Measurements from ENCODE around the gene KLHL29.

Gene KLHL29

GRCh38 chr2:23452372-23452771 lies 67.4 kb downstream of the KLHL29 start:
- DNase-seq (ENCODE audit: low spot score) = no peak

- no peak for DNase-seq (ENCODE audit: low spot score)
These were observed 68.0 kb downstream of the KLHL29 start for GRCh38 chr2:23452853-23453420.

- no peak for DNase-seq (ENCODE audit: low spot score)
These were observed 68.5 kb downstream of the KLHL29 start for GRCh38 chr2:23453432-23453831.

- DNase-seq (ENCODE audit: low spot score) = no peak
These were observed 69.0 kb downstream of the KLHL29 start for GRCh38 chr2:23453836-23454460.

GRCh38 chr2:23454501-23455120 lies 69.6 kb downstream of the KLHL29 start:
- no peak for DNase-seq (ENCODE audit: low spot score)

GRCh38 chr2:23456396-23456795 lies 71.4 kb downstream of the KLHL29 start:
- no peak for DNase-seq (ENCODE audit: low spot score)

GRCh38 chr2:23456881-23457760 lies 72.1 kb downstream of the KLHL29 start:
- peak; percentile 30 for DNase-seq (ENCODE audit: low spot score)

- DNase-seq (ENCODE audit: low spot score) = no peak
These were observed 73.2 kb downstream of the KLHL29 start for GRCh38 chr2:23457990-23458682.

GRCh38 chr2:23459032-23459431 lies 74.1 kb downstream of the KLHL29 start:
- DNase-seq (ENCODE audit: low spot score) = no peak

- DNase-seq (ENCODE audit: low spot score) = peak; percentile 15
These were observed 75.2 kb downstream of the KLHL29 start for GRCh38 chr2:23460228-23460627.

GRCh38 chr2:23460993-23461392 lies 76.0 kb downstream of the KLHL29 start:
- no peak for DNase-seq (ENCODE audit: low spot score)

GRCh38 chr2:23464156-23464555 lies 79.2 kb downstream of the KLHL29 start:
- DNase-seq (ENCODE audit: low spot score) = no peak

GRCh38 chr2:23464905-23465537 lies 80.0 kb downstream of the KLHL29 start:
- DNase-seq (ENCODE audit: low spot score) = no peak

GRCh38 chr2:23465936-23466335 lies 81.0 kb downstream of the KLHL29 start:
- no peak for DNase-seq (ENCODE audit: low spot score)

- DNase-seq (ENCODE audit: low spot score) = no peak
These were observed 82.6 kb downstream of the KLHL29 start for GRCh38 chr2:23467618-23468017.

GRCh38 chr2:23468474-23469141 lies 83.6 kb downstream of the KLHL29 start:
- no peak for DNase-seq (ENCODE audit: low spot score)

- DNase-seq (ENCODE audit: low spot score) = no peak
These were observed 84.2 kb downstream of the KLHL29 start for GRCh38 chr2:23469142-23469540.

- DNase-seq (ENCODE audit: low spot score) = no peak
These were observed 90.1 kb downstream of the KLHL29 start for GRCh38 chr2:23475036-23475435.

- no peak for DNase-seq (ENCODE audit: low spot score)
These were observed 90.5 kb downstream of the KLHL29 start for GRCh38 chr2:23475473-23475872.

GRCh38 chr2:23476786-23477185 lies 91.8 kb downstream of the KLHL29 start:
- no peak for DNase-seq (ENCODE audit: low spot score)

- DNase-seq (ENCODE audit: low spot score) = no peak
These were observed 92.4 kb downstream of the KLHL29 start for GRCh38 chr2:23477392-23477791.
